Measurements from ENCODE around the gene MBP.

MBP gene

GRCh38 chr18:77054288-77054605 is 78.3 kb downstream of the MBP start:
- Mint-ChIP-seq H3K36me3 (peaks cover 2% of the 10 kb centered on the region), H3K9me3 (no peaks in the 10 kb centered on the region), H3K27ac (peak overlapping the region; percentile 95), H3K4me1 (peaks cover 49% of the 10 kb centered on the region), H3K4me3 (peak overlapping the region; percentile 80), H3K27me3 (no peaks in the 10 kb centered on the region)
- no peak for DNase-seq (ENCODE audit: low spot score in 2 of 2)
- ATAC-seq (ENCODE audit: low read depth) = no peak

DNA sequence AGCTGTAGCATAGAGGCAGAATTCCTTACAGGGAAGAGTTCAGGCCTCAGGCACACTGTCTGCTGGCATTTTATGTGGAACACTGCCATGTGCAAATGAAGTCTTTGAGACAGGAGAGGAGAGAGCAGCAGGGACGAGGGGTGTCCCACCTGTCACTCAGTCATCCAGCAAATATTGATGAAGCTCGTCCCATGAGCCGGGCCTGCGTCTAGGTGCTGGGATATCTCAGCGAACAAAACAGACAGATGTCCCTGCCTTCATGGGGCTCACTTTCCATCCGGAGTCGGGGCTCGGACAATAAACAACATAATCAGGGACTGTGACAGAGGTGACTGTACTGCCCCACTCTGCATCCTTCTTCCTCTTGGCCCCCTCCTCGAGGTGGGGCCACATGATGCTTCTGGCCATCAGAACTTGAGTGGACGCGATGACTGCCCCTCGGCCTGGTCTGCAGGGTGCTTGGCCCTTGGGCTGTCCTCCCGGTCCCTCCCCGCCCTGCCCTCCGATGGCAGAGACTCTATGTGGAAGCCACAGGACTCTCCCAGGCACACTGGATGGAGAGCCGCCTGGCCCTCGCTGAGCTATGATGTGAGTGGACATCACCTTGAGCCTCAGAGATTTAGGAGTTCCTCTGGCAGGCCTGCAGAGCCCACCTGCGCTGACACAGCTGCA is 78.8 kb downstream of the MBP start:
- Mint-ChIP-seq H3K4me3 (peak overlapping the region; percentile 80), H3K9me3 (no peaks in the 10 kb centered on the region), H3K27ac (peak overlapping the region; percentile 95), H3K4me1 (peaks cover 49% of the 10 kb centered on the region), H3K27me3 (no peaks in the 10 kb centered on the region), H3K36me3 (peaks cover 2% of the 10 kb centered on the region)
- ATAC-seq (ENCODE audit: low read depth) = no peak
- DNase-seq (ENCODE audit: low spot score in 2 of 2) = no peak

GRCh38 chr18:77052983-77053309 is 79.6 kb downstream of the MBP start:
- peak overlapping the region; percentile 34 for H3K4me3 Mint-ChIP-seq
- H3K9me3 Mint-ChIP-seq = no peaks in the 10 kb centered on the region
- peaks cover 6% of the 10 kb centered on the region for H3K36me3 Mint-ChIP-seq
- ATAC-seq (ENCODE audit: low read depth) (peak; percentile 54), DNase-seq (ENCODE audit: low spot score in 2 of 2) (peak in 1 of 2 donors; percentile 29)
- peaks cover 52% of the 10 kb centered on the region for H3K4me1 Mint-ChIP-seq
- H3K27ac Mint-ChIP-seq = peak overlapping the region; percentile 95
- no peaks in the 10 kb centered on the region for H3K27me3 Mint-ChIP-seq

- Mint-ChIP-seq H3K9me3 (no peaks in the 10 kb centered on the region), H3K27ac (peak overlapping the region; percentile 95), H3K27me3 (no peaks in the 10 kb centered on the region), H3K36me3 (peaks cover 8% of the 10 kb centered on the region), H3K4me3 (peak overlapping the region; percentile 34), H3K4me1 (peaks cover 54% of the 10 kb centered on the region)
- ATAC-seq (ENCODE audit: low read depth) (no peak), DNase-seq (ENCODE audit: low spot score in 2 of 2) (no peak)
Observed at GRCh38 chr18:77052297-77052982, 80.1 kb downstream of the MBP start.

DNA sequence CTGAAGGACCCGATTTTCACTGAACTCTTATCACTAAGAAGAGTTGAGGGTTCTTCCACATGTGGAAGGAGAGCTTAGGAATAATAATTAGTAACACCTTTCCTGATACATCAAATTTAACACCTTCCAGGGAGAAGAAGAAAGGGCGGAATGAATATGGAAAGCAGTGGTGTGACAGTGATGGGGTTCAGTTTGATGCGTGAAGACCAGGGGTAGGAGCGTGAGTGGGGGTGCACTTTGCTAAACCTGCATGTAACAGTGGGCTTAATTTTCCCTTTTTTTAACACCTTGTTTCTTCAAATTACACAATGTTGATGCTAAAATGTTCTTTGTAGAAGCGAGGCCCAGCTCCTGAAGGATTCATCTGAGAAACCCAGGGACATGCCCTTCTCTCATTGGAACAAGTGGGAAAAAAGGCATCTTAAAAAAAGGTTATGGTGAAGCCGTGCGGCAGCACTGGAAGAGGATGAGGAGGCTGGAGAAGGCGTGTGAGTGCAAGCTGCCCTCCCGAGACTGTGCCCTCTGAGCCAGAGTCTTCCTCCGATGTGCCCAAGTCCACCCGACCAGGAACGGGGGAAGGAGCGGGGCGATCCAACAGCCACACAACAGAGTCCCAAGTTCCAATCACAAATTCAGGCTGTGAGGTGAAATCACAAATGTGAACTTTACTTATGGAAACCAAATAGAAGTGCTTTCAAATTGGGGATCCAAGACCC is 80.8 kb downstream of the MBP start:
- Mint-ChIP-seq H3K4me3 (no peak overlapping the region), H3K27me3 (no peaks in the 10 kb centered on the region), H3K4me1 (peaks cover 51% of the 10 kb centered on the region), H3K36me3 (peaks cover 11% of the 10 kb centered on the region), H3K9me3 (no peaks in the 10 kb centered on the region), H3K27ac (no peak overlapping the region)
- DNase-seq (ENCODE audit: low spot score in 2 of 2) (no peak), ATAC-seq (ENCODE audit: low read depth) (no peak)

DNA sequence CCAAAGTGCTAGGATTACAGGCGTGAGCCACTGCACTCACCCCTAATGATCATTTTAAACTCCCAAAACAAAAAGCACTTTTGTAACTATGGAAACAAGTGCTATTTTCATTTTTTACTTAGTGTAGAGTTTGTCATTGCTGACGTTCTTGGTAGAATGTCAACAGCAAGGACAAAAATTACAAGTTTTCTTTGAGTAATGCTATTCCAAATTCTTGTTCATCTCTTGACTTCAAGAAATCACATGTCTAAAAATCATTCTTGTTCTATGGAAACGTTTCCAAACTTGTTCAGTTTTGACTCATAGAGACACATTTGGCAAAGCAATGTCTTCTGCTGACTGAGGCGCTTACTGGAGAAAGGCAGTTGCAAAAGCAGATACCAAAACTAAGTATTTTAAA is 82.6 kb downstream of the MBP start:
- H3K27ac Mint-ChIP-seq = no peak overlapping the region
- H3K36me3 Mint-ChIP-seq = peaks cover 11% of the 10 kb centered on the region

GRCh38 chr18:77047803-77048419 is 84.7 kb downstream of the MBP start:
- H3K27ac Mint-ChIP-seq = peak overlapping the region; percentile 69
- H3K4me1 Mint-ChIP-seq = peaks cover 36% of the 10 kb centered on the region
- ATAC-seq (ENCODE audit: low read depth) (no peak), DNase-seq (ENCODE audit: low spot score in 2 of 2) (no peak)
- H3K27me3 Mint-ChIP-seq = no peaks in the 10 kb centered on the region
- H3K9me3 Mint-ChIP-seq = no peaks in the 10 kb centered on the region
- H3K4me3 Mint-ChIP-seq = no peak overlapping the region
- H3K36me3 Mint-ChIP-seq = peaks cover 18% of the 10 kb centered on the region

More for the DNA sequence above, 82.6 kb downstream of the MBP start:
- H3K4me1 Mint-ChIP-seq = peaks cover 46% of the 10 kb centered on the region
- DNase-seq (ENCODE audit: low spot score in 2 of 2) (no peak), ATAC-seq (ENCODE audit: low read depth) (no peak)
- no peak overlapping the region for H3K4me3 Mint-ChIP-seq
- H3K27me3 Mint-ChIP-seq = no peaks in the 10 kb centered on the region
- H3K9me3 Mint-ChIP-seq = no peaks in the 10 kb centered on the region

DNA sequence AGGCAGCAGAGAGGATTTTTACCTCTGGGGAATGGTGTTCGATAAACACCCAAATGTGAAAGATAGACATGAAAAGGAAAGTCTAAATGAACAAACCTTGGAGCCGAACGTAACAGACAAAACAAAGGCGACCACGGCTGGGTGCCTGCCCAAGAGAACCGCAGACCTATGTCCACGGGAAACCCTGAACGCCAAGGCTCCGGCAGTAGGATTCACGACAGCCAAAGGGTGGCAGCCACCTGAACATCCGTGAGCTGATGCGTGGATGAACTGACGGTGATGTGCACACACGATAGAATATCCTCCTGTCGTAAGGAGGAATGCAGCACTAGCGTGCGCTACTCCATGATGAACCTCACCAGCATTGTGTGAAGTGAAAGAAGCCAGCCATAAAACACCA is 85.6 kb downstream of the MBP start:
- H3K4me1 Mint-ChIP-seq = peaks cover 32% of the 10 kb centered on the region
- no peaks in the 10 kb centered on the region for H3K9me3 Mint-ChIP-seq
- no peak for ATAC-seq (ENCODE audit: low read depth)
- peaks cover 22% of the 10 kb centered on the region for H3K36me3 Mint-ChIP-seq
- no peak overlapping the region for H3K4me3 Mint-ChIP-seq
- no peaks in the 10 kb centered on the region for H3K27me3 Mint-ChIP-seq
- no peak for DNase-seq (ENCODE audit: low spot score in 2 of 2)
- H3K27ac Mint-ChIP-seq = peak overlapping the region; percentile 17

- Mint-ChIP-seq H3K36me3 (peaks cover 24% of the 10 kb centered on the region), H3K27me3 (no peaks in the 10 kb centered on the region), H3K4me3 (no peak overlapping the region), H3K9me3 (no peaks in the 10 kb centered on the region), H3K27ac (no peak overlapping the region), H3K4me1 (peaks cover 30% of the 10 kb centered on the region)
- ATAC-seq (ENCODE audit: low read depth) (no peak), DNase-seq (ENCODE audit: low spot score in 2 of 2) (no peak)
Observed at GRCh38 chr18:77046409-77046808, 86.2 kb downstream of the MBP start.

DNA sequence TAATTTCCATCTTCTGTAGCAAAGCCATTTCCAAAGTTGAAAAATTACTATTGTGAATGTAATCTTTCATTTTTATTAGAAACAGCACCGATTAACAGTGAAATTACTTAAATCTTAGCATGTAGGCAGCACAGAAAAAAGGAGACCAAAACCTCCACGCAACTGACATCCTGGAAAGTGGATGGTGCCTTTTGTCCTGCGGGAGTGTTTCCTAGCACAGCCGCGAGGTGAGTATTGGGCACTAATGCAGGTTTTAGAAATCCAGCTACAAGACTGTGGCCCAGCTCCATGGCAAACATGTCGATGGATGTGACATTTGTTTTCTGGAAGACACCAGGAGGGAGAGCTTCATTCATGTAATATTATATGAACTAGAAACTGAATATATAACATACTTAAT is 86.9 kb downstream of the MBP start:
- Mint-ChIP-seq H3K4me1 (peaks cover 29% of the 10 kb centered on the region), H3K27ac (no peak overlapping the region), H3K36me3 (peaks cover 25% of the 10 kb centered on the region), H3K27me3 (no peaks in the 10 kb centered on the region), H3K9me3 (no peaks in the 10 kb centered on the region), H3K4me3 (peak overlapping the region; percentile 17)
- DNase-seq (ENCODE audit: low spot score in 2 of 2) (no peak), ATAC-seq (ENCODE audit: low read depth) (no peak)

GRCh38 chr18:77044866-77045664 is 87.5 kb downstream of the MBP start:
- no peaks in the 10 kb centered on the region for H3K9me3 Mint-ChIP-seq
- peaks cover 25% of the 10 kb centered on the region for H3K36me3 Mint-ChIP-seq
- no peak overlapping the region for H3K27ac Mint-ChIP-seq
- ATAC-seq (ENCODE audit: low read depth) (peak; percentile 74), DNase-seq (ENCODE audit: low spot score in 2 of 2) (no peak)
- H3K27me3 Mint-ChIP-seq = no peaks in the 10 kb centered on the region
- H3K4me1 Mint-ChIP-seq = peaks cover 30% of the 10 kb centered on the region
- H3K4me3 Mint-ChIP-seq = peak overlapping the region; percentile 17

DNA sequence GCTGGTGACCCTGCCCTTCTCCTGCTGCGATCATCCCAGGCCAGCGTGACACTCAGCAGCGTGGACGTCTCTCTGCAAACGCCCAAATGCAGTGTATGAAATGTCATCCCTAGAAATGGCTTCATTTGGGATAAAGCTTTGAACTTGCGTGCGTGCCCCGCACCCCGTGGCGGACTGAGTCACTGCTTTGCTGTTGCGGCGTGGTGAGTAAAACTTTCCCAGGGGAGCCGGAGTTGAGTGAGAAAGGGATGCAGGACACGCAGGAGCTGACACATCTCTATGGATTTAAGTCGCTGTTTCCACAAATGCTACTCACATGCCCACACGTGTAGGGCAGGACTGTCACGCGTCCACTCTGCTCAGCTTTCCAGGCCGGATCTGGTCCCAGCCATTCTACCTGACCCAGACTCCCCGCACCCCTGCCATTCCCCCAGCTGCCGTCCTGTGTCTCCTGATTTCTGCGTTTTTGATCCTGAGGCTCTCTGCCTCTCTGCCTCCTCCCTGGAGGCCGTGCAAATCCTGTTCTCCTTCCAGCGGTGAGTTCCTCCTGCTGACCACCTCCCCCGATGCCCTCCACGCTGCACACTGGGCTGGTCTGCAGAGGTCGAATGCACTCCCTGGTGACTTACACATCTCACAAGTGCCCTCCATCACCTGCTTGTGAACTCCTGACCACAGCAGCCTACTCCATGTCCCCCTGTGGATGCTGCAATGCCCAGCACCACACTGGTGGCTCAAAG is 88.9 kb downstream of the MBP start:
- peaks cover 25% of the 10 kb centered on the region for H3K36me3 Mint-ChIP-seq
- no peak overlapping the region for H3K27ac Mint-ChIP-seq
- no peaks in the 10 kb centered on the region for H3K27me3 Mint-ChIP-seq
- ATAC-seq (ENCODE audit: low read depth) = no peak
- no peaks in the 10 kb centered on the region for H3K9me3 Mint-ChIP-seq
- H3K4me1 Mint-ChIP-seq = peaks cover 38% of the 10 kb centered on the region
- DNase-seq (ENCODE audit: low spot score in 2 of 2) = no peak
- no peak overlapping the region for H3K4me3 Mint-ChIP-seq

DNA sequence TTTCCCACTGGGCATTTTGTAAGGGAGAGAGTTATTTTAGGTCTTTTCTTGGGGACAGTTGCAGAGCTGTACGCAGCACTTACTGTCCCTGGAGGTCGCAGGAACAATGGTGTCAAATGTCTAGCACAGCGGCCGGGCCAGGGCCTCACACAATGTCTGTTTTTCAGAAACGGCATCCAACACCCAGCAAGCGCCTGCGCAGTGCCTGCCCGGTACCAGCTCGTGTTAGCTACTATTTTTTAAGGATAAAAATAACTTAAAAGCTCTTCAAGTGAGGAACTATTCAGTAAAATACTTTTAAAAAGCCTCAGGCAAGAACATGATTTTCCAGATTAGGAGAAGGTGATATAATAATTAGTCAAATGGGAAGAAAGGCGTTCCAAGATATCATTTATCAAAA is 90.0 kb downstream of the MBP start:
- H3K4me1 Mint-ChIP-seq = peaks cover 33% of the 10 kb centered on the region
- H3K36me3 Mint-ChIP-seq = peaks cover 19% of the 10 kb centered on the region

More for the DNA sequence above, 90.0 kb downstream of the MBP start:
- H3K4me3 Mint-ChIP-seq = no peak overlapping the region
- H3K9me3 Mint-ChIP-seq = no peaks in the 10 kb centered on the region
- H3K27me3 Mint-ChIP-seq = no peaks in the 10 kb centered on the region
- ATAC-seq (ENCODE audit: low read depth) = no peak
- H3K27ac Mint-ChIP-seq = no peak overlapping the region
- DNase-seq (ENCODE audit: low spot score in 2 of 2) = no peak
